ENCODE measurements around the gene SULT2A1.
A peak's percentile ranks its signal among the peaks of the same experiment; 100 is the strongest.
"Not testable (repeated sequence)": the region's sequence is repeated elsewhere in the genome, so short reads cannot be mapped to it uniquely, and the experiment has no call there.

The SULT2A1 gene
- total RNA-seq = 0 reads per million in 3 donors

DNA sequence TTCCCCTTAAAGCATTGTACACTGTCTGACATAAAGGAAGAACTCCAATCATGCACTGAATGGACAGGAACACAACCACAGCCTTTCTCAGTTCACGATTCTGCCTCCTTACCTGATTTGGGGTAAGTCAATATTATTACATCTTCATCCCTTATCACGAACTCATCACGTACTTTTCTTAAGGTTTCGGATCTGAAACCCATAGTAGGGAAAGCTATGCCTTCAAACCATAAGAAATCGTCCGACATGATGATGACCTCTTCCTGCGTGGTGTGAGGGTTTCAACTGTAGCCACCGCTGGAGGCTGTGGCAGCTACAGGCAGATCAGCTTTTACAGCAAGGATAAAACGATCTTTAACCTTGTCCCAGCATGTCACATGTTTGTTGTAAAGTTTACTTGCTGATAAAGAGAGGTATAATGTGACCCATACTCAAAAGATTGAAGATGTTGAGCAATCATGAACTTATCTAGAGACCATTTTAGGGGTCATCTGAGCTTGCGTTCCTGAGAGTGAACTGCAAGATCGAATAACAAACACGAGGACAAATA lies at the start of gene SULT2A1:
TSS of gene SULT2A1 (minus strand) at position 306 of the 550 bp plus-strand sequence. CDS start at position 248, 58 bp downstream.
- Histone ChIP-seq H3K9me3 (ENCODE audit: control insufficient read depth, low read length) (no peaks in the 10 kb centered on the region), H3K36me3 (ENCODE audit: control insufficient read depth, insufficient read depth, low read length) (no peaks in the 10 kb centered on the region), H3K4me1 (ENCODE audit: control insufficient read depth, insufficient read depth, low read length, poor library complexity, severe bottlenecking) (no peaks in the 10 kb centered on the region), H3K27me3 (replicated peaks; ENCODE audit: control insufficient read depth, insufficient read depth, low read length, poor library complexity, severe bottlenecking) (no peaks in the 10 kb centered on the region), H3K27ac (ENCODE audit: insufficient read depth, low read length, poor library complexity, severe bottlenecking) (no peak within 1 kb of the TSS), H3K4me3 (ENCODE audit: insufficient read depth, low read depth, low read length, poor library complexity, severe bottlenecking) (no peak within 1 kb of the TSS)
- DNase-seq = no peak

DNA sequence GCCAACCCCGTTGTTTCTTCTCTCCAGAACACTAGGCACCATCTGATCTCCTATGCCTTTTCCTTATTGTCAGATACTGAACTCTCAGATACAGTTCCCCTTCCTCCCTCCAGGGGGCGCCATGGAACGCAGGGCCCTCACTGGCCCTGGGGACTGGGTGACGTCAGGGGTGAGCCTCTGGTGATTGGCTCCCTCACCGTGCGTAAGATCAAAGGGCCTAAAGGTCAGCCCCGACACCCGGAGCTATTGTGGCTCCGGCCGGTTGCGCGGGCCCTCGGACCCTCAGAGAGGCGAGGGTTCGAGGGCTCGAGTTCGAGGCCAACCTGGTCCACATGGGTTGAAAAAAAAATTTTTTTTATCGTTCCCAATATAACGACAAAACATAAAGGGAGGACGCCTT lies 42.5 kb upstream of the SULT2A1 start:
- DNase-seq; H3K27ac ChIP-seq (ENCODE audit: insufficient read depth, low read length, poor library complexity, severe bottlenecking); H3K4me1 ChIP-seq (ENCODE audit: control insufficient read depth, insufficient read depth, low read length, poor library complexity, severe bottlenecking); H3K9me3 ChIP-seq (ENCODE audit: control insufficient read depth, low read length); H3K36me3 ChIP-seq (ENCODE audit: control insufficient read depth, insufficient read depth, low read length); H3K27me3 ChIP-seq (replicated peaks; ENCODE audit: control insufficient read depth, insufficient read depth, low read length, poor library complexity, severe bottlenecking); H3K4me3 ChIP-seq (ENCODE audit: insufficient read depth, low read depth, low read length, poor library complexity, severe bottlenecking): not testable (repeated sequence)

DNA sequence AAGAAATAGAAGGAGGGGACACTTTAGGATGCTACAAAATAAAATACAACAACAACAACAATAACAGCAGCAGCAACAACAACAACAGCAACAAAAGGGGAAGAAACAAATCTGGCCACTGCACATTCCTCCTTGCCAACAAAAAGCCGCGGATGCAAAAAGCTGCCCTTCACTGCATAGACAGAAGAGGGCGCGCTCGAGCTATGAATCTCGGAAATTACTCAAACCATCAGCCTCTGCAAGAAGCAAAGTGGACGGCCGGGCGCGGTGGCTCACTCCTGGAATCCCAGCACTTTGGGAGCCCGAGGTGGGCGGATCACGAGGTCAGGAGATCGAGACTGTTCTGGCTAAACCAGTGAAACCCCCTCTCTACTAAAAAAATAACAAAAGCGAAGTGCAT lies 34.0 kb upstream of the SULT2A1 start:
- H3K4me3 ChIP-seq (ENCODE audit: insufficient read depth, low read depth, low read length, poor library complexity, severe bottlenecking); H3K36me3 ChIP-seq (ENCODE audit: control insufficient read depth, insufficient read depth, low read length); H3K4me1 ChIP-seq (ENCODE audit: control insufficient read depth, insufficient read depth, low read length, poor library complexity, severe bottlenecking); H3K27ac ChIP-seq (ENCODE audit: insufficient read depth, low read length, poor library complexity, severe bottlenecking); H3K27me3 ChIP-seq (replicated peaks; ENCODE audit: control insufficient read depth, insufficient read depth, low read length, poor library complexity, severe bottlenecking); H3K9me3 ChIP-seq (ENCODE audit: control insufficient read depth, low read length); DNase-seq: not testable (repeated sequence)

GRCh38 chr19:47910191-47910590 lies 24.1 kb upstream of the SULT2A1 start:
- not testable (repeated sequence) for DNase-seq; H3K36me3 ChIP-seq (ENCODE audit: control insufficient read depth, insufficient read depth, low read length); H3K4me3 ChIP-seq (ENCODE audit: insufficient read depth, low read depth, low read length, poor library complexity, severe bottlenecking); H3K9me3 ChIP-seq (ENCODE audit: control insufficient read depth, low read length); H3K4me1 ChIP-seq (ENCODE audit: control insufficient read depth, insufficient read depth, low read length, poor library complexity, severe bottlenecking); H3K27ac ChIP-seq (ENCODE audit: insufficient read depth, low read length, poor library complexity, severe bottlenecking); H3K27me3 ChIP-seq (replicated peaks; ENCODE audit: control insufficient read depth, insufficient read depth, low read length, poor library complexity, severe bottlenecking)

GRCh38 chr19:47909350-47909749 lies 23.2 kb upstream of the SULT2A1 start:
- not testable (repeated sequence) for H3K36me3 ChIP-seq (ENCODE audit: control insufficient read depth, insufficient read depth, low read length); H3K4me3 ChIP-seq (ENCODE audit: insufficient read depth, low read depth, low read length, poor library complexity, severe bottlenecking); H3K9me3 ChIP-seq (ENCODE audit: control insufficient read depth, low read length); H3K27me3 ChIP-seq (replicated peaks; ENCODE audit: control insufficient read depth, insufficient read depth, low read length, poor library complexity, severe bottlenecking); H3K27ac ChIP-seq (ENCODE audit: insufficient read depth, low read length, poor library complexity, severe bottlenecking); H3K4me1 ChIP-seq (ENCODE audit: control insufficient read depth, insufficient read depth, low read length, poor library complexity, severe bottlenecking)
- DNase-seq = peak; percentile 15 to 58 (median 56)

- Histone ChIP-seq H3K4me1 (ENCODE audit: control insufficient read depth, insufficient read depth, low read length, poor library complexity, severe bottlenecking) (no peaks in the 10 kb centered on the region), H3K36me3 (ENCODE audit: control insufficient read depth, insufficient read depth, low read length) (no peaks in the 10 kb centered on the region), H3K9me3 (ENCODE audit: control insufficient read depth, low read length) (no peaks in the 10 kb centered on the region), H3K4me3 (ENCODE audit: insufficient read depth, low read depth, low read length, poor library complexity, severe bottlenecking) (no peak overlapping the region), H3K27me3 (replicated peaks; ENCODE audit: control insufficient read depth, insufficient read depth, low read length, poor library complexity, severe bottlenecking) (peaks cover 6% of the 10 kb centered on the region), H3K27ac (ENCODE audit: insufficient read depth, low read length, poor library complexity, severe bottlenecking) (no peak overlapping the region)
- no peak for DNase-seq
Measured at GRCh38 chr19:47901370-47901769, 15.3 kb upstream of the SULT2A1 start.

DNA sequence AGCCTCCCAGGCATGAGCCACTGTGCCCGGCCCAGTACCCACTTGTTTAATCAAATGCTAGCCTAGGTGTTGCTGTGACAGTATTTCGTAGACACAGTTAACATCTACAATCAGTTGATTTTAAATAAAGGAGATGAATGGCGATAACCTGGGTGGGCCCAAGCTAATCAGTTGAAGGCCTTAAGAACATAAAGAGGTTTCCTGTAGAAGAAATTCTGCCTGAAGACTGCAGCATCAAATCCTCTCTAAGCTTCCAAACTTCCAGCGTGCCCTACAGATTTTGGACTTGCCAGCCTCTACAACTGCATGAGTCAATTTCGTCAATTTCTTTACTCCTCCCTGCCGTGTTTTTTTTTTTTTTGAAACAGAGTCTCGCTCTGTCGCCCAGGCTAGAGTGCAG lies 13.2 kb upstream of the SULT2A1 start:
- Histone ChIP-seq H3K27me3 (replicated peaks; ENCODE audit: control insufficient read depth, insufficient read depth, low read length, poor library complexity, severe bottlenecking) (peaks cover 6% of the 10 kb centered on the region), H3K9me3 (ENCODE audit: control insufficient read depth, low read length) (no peaks in the 10 kb centered on the region), H3K4me1 (ENCODE audit: control insufficient read depth, insufficient read depth, low read length, poor library complexity, severe bottlenecking) (no peaks in the 10 kb centered on the region), H3K27ac (ENCODE audit: insufficient read depth, low read length, poor library complexity, severe bottlenecking) (no peak overlapping the region), H3K4me3 (ENCODE audit: insufficient read depth, low read depth, low read length, poor library complexity, severe bottlenecking) (no peak overlapping the region), H3K36me3 (ENCODE audit: control insufficient read depth, insufficient read depth, low read length) (no peaks in the 10 kb centered on the region)
- no peak for DNase-seq

GRCh38 chr19:47897861-47898260 lies 11.7 kb upstream of the SULT2A1 start:
- Histone ChIP-seq H3K36me3 (ENCODE audit: control insufficient read depth, insufficient read depth, low read length) (no peaks in the 10 kb centered on the region), H3K27ac (ENCODE audit: insufficient read depth, low read length, poor library complexity, severe bottlenecking) (no peak overlapping the region), H3K27me3 (replicated peaks; ENCODE audit: control insufficient read depth, insufficient read depth, low read length, poor library complexity, severe bottlenecking) (peaks cover 6% of the 10 kb centered on the region), H3K9me3 (ENCODE audit: control insufficient read depth, low read length) (no peaks in the 10 kb centered on the region), H3K4me3 (ENCODE audit: insufficient read depth, low read depth, low read length, poor library complexity, severe bottlenecking) (no peak overlapping the region), H3K4me1 (ENCODE audit: control insufficient read depth, insufficient read depth, low read length, poor library complexity, severe bottlenecking) (no peaks in the 10 kb centered on the region)
- DNase-seq = no peak

- no peaks in the 10 kb centered on the region for H3K4me1 ChIP-seq (ENCODE audit: control insufficient read depth, insufficient read depth, low read length, poor library complexity, severe bottlenecking)
- H3K27ac ChIP-seq (ENCODE audit: insufficient read depth, low read length, poor library complexity, severe bottlenecking) = no peak overlapping the region
- H3K36me3 ChIP-seq (ENCODE audit: control insufficient read depth, insufficient read depth, low read length) = no peaks in the 10 kb centered on the region
- DNase-seq = no peak
- H3K27me3 ChIP-seq (replicated peaks; ENCODE audit: control insufficient read depth, insufficient read depth, low read length, poor library complexity, severe bottlenecking) = peaks cover 6% of the 10 kb centered on the region
- no peak overlapping the region for H3K4me3 ChIP-seq (ENCODE audit: insufficient read depth, low read depth, low read length, poor library complexity, severe bottlenecking)
- no peaks in the 10 kb centered on the region for H3K9me3 ChIP-seq (ENCODE audit: control insufficient read depth, low read length)
Measured at GRCh38 chr19:47896773-47897172, 10.7 kb upstream of the SULT2A1 start.

- peaks cover under 1% of the 10 kb centered on the region for H3K27me3 ChIP-seq (replicated peaks; ENCODE audit: control insufficient read depth, insufficient read depth, low read length, poor library complexity, severe bottlenecking)
- no peak overlapping the region for H3K27ac ChIP-seq (ENCODE audit: insufficient read depth, low read length, poor library complexity, severe bottlenecking)
- no peak for DNase-seq
- no peaks in the 10 kb centered on the region for H3K4me1 ChIP-seq (ENCODE audit: control insufficient read depth, insufficient read depth, low read length, poor library complexity, severe bottlenecking)
- H3K9me3 ChIP-seq (ENCODE audit: control insufficient read depth, low read length) = no peaks in the 10 kb centered on the region
- H3K36me3 ChIP-seq (ENCODE audit: control insufficient read depth, insufficient read depth, low read length) = no peaks in the 10 kb centered on the region
- no peak overlapping the region for H3K4me3 ChIP-seq (ENCODE audit: insufficient read depth, low read depth, low read length, poor library complexity, severe bottlenecking)
Measured at GRCh38 chr19:47896019-47896418, 9.9 kb upstream of the SULT2A1 start.

Data from effector memory CD4-positive, alpha-beta T cell (primary cell).